GM12874 (cell line): ENCODE data around the gene HAPLN3.

Experiments
- TF ChIP-seq, protein P1 (sequence below): IDR thresholded peaks from 2 replicates; pipeline ENCODE4 v1.5.1; 2011; ENCODE audit warnings: low read depth, mild to moderate bottlenecking, control low read depth, low read length, moderate library complexity; ENCODE audit not compliant: insufficient read depth

HAPLN3 gene

GRCh38 chr15:88859550-88859949 is 35.8 kb downstream of the HAPLN3 start:
- TF ChIP-seq, protein P1, sequence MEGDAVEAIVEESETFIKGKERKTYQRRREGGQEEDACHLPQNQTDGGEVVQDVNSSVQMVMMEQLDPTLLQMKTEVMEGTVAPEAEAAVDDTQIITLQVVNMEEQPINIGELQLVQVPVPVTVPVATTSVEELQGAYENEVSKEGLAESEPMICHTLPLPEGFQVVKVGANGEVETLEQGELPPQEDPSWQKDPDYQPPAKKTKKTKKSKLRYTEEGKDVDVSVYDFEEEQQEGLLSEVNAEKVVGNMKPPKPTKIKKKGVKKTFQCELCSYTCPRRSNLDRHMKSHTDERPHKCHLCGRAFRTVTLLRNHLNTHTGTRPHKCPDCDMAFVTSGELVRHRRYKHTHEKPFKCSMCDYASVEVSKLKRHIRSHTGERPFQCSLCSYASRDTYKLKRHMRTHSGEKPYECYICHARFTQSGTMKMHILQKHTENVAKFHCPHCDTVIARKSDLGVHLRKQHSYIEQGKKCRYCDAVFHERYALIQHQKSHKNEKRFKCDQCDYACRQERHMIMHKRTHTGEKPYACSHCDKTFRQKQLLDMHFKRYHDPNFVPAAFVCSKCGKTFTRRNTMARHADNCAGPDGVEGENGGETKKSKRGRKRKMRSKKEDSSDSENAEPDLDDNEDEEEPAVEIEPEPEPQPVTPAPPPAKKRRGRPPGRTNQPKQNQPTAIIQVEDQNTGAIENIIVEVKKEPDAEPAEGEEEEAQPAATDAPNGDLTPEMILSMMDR = no peak

- TF ChIP-seq, protein P1 = no peak
Measured at GRCh38 chr15:88858934-88859333, 36.4 kb downstream of the HAPLN3 start.

DNA sequence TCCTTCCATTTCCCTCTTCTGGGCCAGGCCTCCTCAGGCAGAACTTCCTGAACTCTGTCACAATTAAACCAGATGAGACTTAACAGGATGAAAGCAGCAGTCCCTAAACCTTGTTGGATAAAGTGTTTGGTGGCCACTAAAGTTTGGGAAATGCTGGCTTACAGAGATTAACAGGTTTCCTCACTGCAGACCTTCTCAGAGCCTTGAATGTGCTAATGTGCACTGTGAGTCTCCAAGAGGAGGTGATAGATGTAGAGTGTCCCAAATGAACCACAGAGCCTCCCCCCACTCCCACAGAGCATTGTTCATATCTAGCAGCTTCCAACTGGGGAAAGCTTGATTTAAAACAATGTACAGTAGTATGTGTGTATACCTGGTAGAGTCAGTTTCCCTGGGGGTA is 42.9 kb downstream of the HAPLN3 start:
- TF ChIP-seq, protein P1 = no peak

DNA sequence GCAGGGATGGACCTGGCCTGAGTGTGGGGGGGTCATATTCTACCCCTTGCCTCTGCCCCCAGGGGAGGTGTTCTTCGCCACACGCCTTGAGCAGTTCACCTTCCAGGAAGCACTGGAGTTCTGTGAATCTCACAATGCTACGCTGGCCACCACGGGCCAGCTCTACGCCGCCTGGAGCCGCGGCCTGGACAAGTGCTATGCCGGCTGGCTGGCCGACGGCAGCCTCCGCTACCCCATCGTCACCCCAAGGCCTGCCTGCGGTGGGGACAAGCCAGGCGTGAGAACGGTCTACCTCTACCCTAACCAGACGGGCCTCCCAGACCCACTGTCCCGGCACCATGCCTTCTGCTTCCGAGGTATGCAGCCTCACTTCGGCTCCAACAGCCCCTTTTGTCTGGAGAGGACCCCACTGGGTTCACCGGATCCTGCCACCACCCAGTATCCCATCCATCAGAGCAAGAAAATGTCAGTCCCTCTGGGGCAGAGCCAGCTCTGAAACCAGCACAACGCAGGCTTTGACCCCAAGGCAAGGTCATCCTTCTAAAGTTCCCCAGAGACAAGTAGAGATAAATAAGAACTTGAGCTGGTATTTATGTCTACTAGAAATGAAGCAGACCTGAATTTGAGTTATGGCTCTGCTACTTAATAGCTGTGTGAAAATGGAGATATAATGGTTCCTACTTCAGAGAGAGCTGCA is 45.8 kb downstream of the HAPLN3 start:
- TF ChIP-seq, protein P1 = no peak

DNA sequence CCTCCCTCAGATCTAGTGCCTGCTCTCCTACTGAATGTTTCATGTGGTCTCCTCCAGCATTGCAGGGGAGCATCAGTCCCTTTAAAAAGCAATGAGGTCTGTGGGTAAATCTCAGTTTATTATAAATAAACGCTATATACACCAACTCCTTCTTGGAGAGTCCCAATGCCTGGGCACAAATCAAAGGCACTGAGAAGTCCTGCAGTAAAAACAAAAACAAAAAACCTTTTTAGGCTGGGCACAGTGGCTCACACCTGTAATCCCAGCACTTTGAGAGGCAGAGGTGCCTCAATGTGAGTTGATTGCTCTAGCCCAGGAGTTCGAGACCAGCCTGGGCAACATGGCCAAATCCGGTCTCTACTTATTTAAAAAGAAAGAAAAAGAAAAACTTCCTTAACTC is 47.1 kb downstream of the HAPLN3 start:
- TF ChIP-seq, protein P1 = no peak

DNA sequence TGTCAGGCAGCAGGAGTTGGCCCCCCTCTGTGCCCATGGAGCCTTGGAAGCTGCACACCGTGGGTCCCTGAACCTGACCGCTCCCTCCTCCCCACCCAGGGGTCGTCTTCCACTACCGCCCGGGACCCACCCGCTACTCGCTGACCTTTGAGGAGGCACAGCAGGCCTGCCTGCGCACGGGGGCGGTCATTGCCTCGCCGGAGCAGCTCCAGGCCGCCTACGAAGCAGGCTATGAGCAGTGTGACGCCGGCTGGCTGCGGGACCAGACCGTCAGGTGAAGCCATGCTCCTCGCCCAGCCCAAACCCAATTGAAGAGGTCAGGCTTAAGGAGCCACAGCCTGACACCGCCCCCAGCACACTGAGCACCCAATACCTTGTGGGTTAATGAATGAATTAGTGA is 48.2 kb downstream of the HAPLN3 start:
- TF ChIP-seq, protein P1 = no peak

DNA sequence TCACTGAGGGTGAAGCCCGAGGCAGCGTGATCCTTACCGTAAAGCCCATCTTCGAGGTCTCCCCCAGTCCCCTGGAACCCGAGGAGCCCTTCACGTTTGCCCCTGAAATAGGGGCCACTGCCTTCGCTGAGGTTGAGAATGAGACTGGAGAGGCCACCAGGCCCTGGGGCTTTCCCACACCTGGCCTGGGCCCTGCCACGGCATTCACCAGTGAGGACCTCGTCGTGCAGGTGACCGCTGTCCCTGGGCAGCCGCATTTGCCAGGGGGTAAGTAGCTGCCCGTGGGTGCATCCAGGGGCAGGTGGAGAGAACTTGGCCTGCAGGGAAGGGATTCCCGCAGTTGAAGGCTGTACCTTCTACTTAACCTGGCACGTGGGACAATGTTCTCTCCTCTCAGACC is 49.7 kb downstream of the HAPLN3 start:
- TF ChIP-seq, protein P1 = no peak
